Stomach (tissue), 9 donors: ENCODE results near the gene PIWIL4. TPM values are rescaled to one million over a fixed set of nuclear protein-coding genes. Genes with fewer than 3 reads are reported as not detected.

ENCODE experiments used
- DNase-seq, 2 donors: peaks; one replicate each; pipeline versions ENCODE4 v3.0.0 to v3.0.0-alpha.2; 2013 to 2019
- H3K27ac ChIP-seq, 5 donors: fragments of 200-600 bp in 4 of 5; sonication (generic) in 4 of 5; one replicate each; pipeline ENCODE4 v1.5.1; 2013 to 2019; ENCODE audit warnings: mild to moderate bottlenecking in 1 of 5, moderate library complexity in 1 of 5
- H3K27me3 ChIP-seq, 3 donors: fragments of 200-600 bp; sonication (generic); one replicate each; pipeline ENCODE4 v1.5.1; 2017 to 2019; ENCODE audit warnings: mixed run types in 1 of 3
- H3K36me3 ChIP-seq, 4 donors: fragments of 200-600 bp; sonication (generic); 1 replicate in 3 of 4; 2 replicates in 1 of 4; pipeline ENCODE4 v1.5.1; 2016 to 2019
- H3K4me1 ChIP-seq, 4 donors: fragments of 200-600 bp; sonication (generic); one replicate each; pipeline ENCODE4 v1.5.1; 2016 to 2019
- H3K4me3 ChIP-seq, 4 donors: fragments of 200-600 bp; sonication (generic) in 3 of 4; one replicate each; pipeline ENCODE4 v1.5.1; 2016 to 2019; ENCODE audit warnings: mild to moderate bottlenecking in 1 of 4
- H3K9me3 ChIP-seq, 4 donors: fragments of 200-600 bp; sonication (generic); one replicate each; pipeline ENCODE4 v1.5.1; 2016 to 2019
- CTCF ChIP-seq, 7 experiments: fragments of 450-650 bp in 4 of 7; fragments of 200-600 bp in 3 of 7; sonication (generic) in 3 of 7; IDR thresholded peaks; one replicate each; pipeline ENCODE4 v1.5.1; 2016 to 2019; ENCODE audit warnings: antibody characterized with exemption in 7 of 7, control low read depth in 2 of 7, mild to moderate bottlenecking in 1 of 7
- EP300 ChIP-seq: sonication (generic); formaldehyde crosslinking; IDR thresholded peaks from one replicate; pipeline ENCODE4 v1.6.1; 2017; ENCODE audit warnings: antibody characterized with exemption
- POLR2A ChIP-seq, 4 donors: fragments of 450-650 bp; IDR thresholded peaks; one replicate each; pipeline ENCODE4 v1.6.1; 2016; ENCODE audit warnings: antibody characterized with exemption in 4 of 4, control low read depth in 2 of 4, mild to moderate bottlenecking in 1 of 4, moderate library complexity in 1 of 4
- POLR2AphosphoS5 ChIP-seq, 3 donors: sonication (generic); formaldehyde crosslinking; IDR thresholded peaks; one replicate each; pipeline ENCODE4 v1.6.1; 2016; ENCODE audit warnings: antibody characterized with exemption in 3 of 3
- WGBS, 5 donors: extraction: QIAGEN DNeasy Blood & Tissue Kit in 3 of 5; methylation state at CpG; one replicate each; pipeline versions ENCODE4 v1.1.5 to v1.1.7; 2013 to 2018; 5-methylcytosine and 5-hydroxymethylcytosine counted together
- intact Hi-C: fragments of 100-400 bp; cut with DNase I; formaldehyde crosslinking; loops from one replicate; pipeline ENCODE4 v1.15.1; 2023; ENCODE audit warnings: low total_unique reads
- polyA plus RNA-seq, 3 donors: library from polyadenylated mRNA; stranded (reverse); fragments of 200-250 nt; gene quantifications; one replicate each; pipeline ENCODE4 v1.2.3, GENCODE V29; 2013
- total RNA-seq, 5 donors: library from RNA; depleted of rRNA; stranded (reverse); fragments of >200 nt; gene quantifications; one replicate each; pipeline versions ENCODE4 v1.1.0 to v1.2.3, GENCODE V29; 2014 to 2016
- donor health status: healthy with polysubstance abuse.
- donor health status: Bipolar disorder and iron deficiency.
- donor health status: healthy.

The PIWIL4 gene
- total and polyA plus RNA-seq, 8 donors, result 1.3 to 19.4 (median 4.2) TPM; not detected in 1

GRCh38 chr11:94524341-94524740, 42.8 kb upstream of the PIWIL4 start:
- H3K4me1 ChIP-seq, result peaks cover 0 to 22% (median 8%) of the 10 kb centered on the region in 4 donors
- no peaks in the 10 kb centered on the region for H3K9me3 ChIP-seq
- H3K36me3 ChIP-seq, result no peaks in the 10 kb centered on the region
- H3K27ac ChIP-seq, result no peak overlapping the region
- no peak overlapping the region for H3K4me3 ChIP-seq
- 83 to 93% (median 89%) methylated on average over 1 of the region's 1 CpG for WGBS, 5 donors
- H3K27me3 ChIP-seq, result no peaks in the 10 kb centered on the region
- DNase-seq, result no peak
- TF ChIP-seq EP300 (no peak), POLR2A (IDR thresholded peaks at IDR 0.05) (no peak), CTCF (IDR thresholded peaks at IDR 0.05) (no peak), POLR2AphosphoS5 (IDR thresholded peaks at IDR 0.05) (no peak)
- intact Hi-C loops, result no loop called here

GRCh38 chr11:94525546-94526324, 41.4 kb upstream of the PIWIL4 start:
- Histone ChIP-seq H3K36me3 (no peaks in the 10 kb centered on the region), H3K9me3 (no peaks in the 10 kb centered on the region), H3K27ac (no peak overlapping the region), H3K4me3 (no peak overlapping the region), H3K27me3 (no peaks in the 10 kb centered on the region), H3K4me1 (peaks cover 0 to 14% (median 8%) of the 10 kb centered on the region in 4 donors)
- no peak for TF ChIP-seq POLR2A (IDR thresholded peaks at IDR 0.05)
- TF ChIP-seq POLR2AphosphoS5 (IDR thresholded peaks at IDR 0.05), result no peak
- no peak for TF ChIP-seq CTCF (IDR thresholded peaks at IDR 0.05)
- TF ChIP-seq EP300, result no peak
- 15 to 33% (median 21%) methylated on average over 5 of the region's 5 CpGs for WGBS, 5 donors
- intact Hi-C loops, result no loop called here
- peak; percentile 78 to 88 for DNase-seq

- H3K27ac ChIP-seq, result no peak overlapping the region
- 69 to 78% (median 72%) methylated on average over 4 of the region's 4 CpGs for WGBS, 5 donors
- peaks cover 0 to 14% (median 8%) of the 10 kb centered on the region in 4 donors for H3K4me1 ChIP-seq
- H3K4me3 ChIP-seq, result no peak overlapping the region
- DNase-seq, result no peak
- intact Hi-C loops, result no loop called here
- no peaks in the 10 kb centered on the region for H3K36me3 ChIP-seq
- no peaks in the 10 kb centered on the region for H3K9me3 ChIP-seq
- no peaks in the 10 kb centered on the region for H3K27me3 ChIP-seq
- TF ChIP-seq EP300 (no peak), CTCF (IDR thresholded peaks at IDR 0.05) (no peak), POLR2AphosphoS5 (IDR thresholded peaks at IDR 0.05) (no peak), POLR2A (IDR thresholded peaks at IDR 0.05) (no peak)
Observed at GRCh38 chr11:94526645-94527438, 40.3 kb upstream of the PIWIL4 start.

GRCh38 chr11:94528551-94528950, 38.6 kb upstream of the PIWIL4 start:
- TF ChIP-seq EP300 (no peak), POLR2A (IDR thresholded peaks at IDR 0.05) (no peak), POLR2AphosphoS5 (IDR thresholded peaks at IDR 0.05) (no peak), CTCF (IDR thresholded peaks at IDR 0.05) (no peak)
- Histone ChIP-seq H3K27ac (no peak overlapping the region), H3K9me3 (no peaks in the 10 kb centered on the region), H3K36me3 (no peaks in the 10 kb centered on the region), H3K4me3 (no peak overlapping the region), H3K4me1 (peaks cover 0 to 14% (median 8%) of the 10 kb centered on the region in 4 donors), H3K27me3 (no peaks in the 10 kb centered on the region)
- DNase-seq, result no peak
- intact Hi-C loops, result no loop called here
